GOT3 (cell line): ENCODE measurements around the gene TIGD2.
"Not testable (repeated sequence)": the region's sequence is repeated elsewhere in the genome, so short reads cannot be mapped to it uniquely, and the experiment has no call there.

ENCODE experiments used
- DNase-seq: peaks from one replicate; lab custom pipeline; 2025; ENCODE audit warnings: mixed read lengths; lab: John Stamatoyannopoulos, UW

TIGD2 gene

GRCh38 chr4:89119836-89120235 lies 8.5 kb downstream of the TIGD2 start:
- no peak for DNase-seq

- DNase-seq = no peak
These were observed 10.2 kb downstream of the TIGD2 start for GRCh38 chr4:89121387-89122068.

GRCh38 chr4:89123451-89123851 lies 12.1 kb downstream of the TIGD2 start:
- DNase-seq = no peak

GRCh38 chr4:89125901-89126782 lies 14.8 kb downstream of the TIGD2 start:
- DNase-seq = no peak

GRCh38 chr4:89129080-89129640 lies 17.8 kb downstream of the TIGD2 start:
- no peak for DNase-seq

GRCh38 chr4:89134775-89135319 lies 23.5 kb downstream of the TIGD2 start:
- DNase-seq = no peak

GRCh38 chr4:89136525-89136924 lies 25.2 kb downstream of the TIGD2 start:
- no peak for DNase-seq

- no peak for DNase-seq
These were observed 25.9 kb downstream of the TIGD2 start for GRCh38 chr4:89137231-89137630.

- no peak for DNase-seq
These were observed 26.4 kb downstream of the TIGD2 start for GRCh38 chr4:89137695-89138094.

GRCh38 chr4:89140168-89140759 lies 28.9 kb downstream of the TIGD2 start:
- no peak for DNase-seq

GRCh38 chr4:89142691-89143669 lies 31.6 kb downstream of the TIGD2 start:
- DNase-seq = no peak

GRCh38 chr4:89144652-89145051 lies 33.3 kb downstream of the TIGD2 start:
- not testable (repeated sequence) for DNase-seq

- DNase-seq = no peak
These were observed 34.9 kb downstream of the TIGD2 start for GRCh38 chr4:89146196-89146595.

- DNase-seq = no peak
These were observed 41.6 kb downstream of the TIGD2 start for GRCh38 chr4:89152972-89153371.

- no peak for DNase-seq
These were observed 45.0 kb downstream of the TIGD2 start for GRCh38 chr4:89156174-89156914.

- no peak for DNase-seq
These were observed 46.2 kb downstream of the TIGD2 start for GRCh38 chr4:89157488-89158024.

GRCh38 chr4:89158884-89159503 lies 47.7 kb downstream of the TIGD2 start:
- DNase-seq = no peak

GRCh38 chr4:89160806-89161205 lies 49.5 kb downstream of the TIGD2 start:
- DNase-seq = no peak

GRCh38 chr4:89161841-89162240 lies 50.5 kb downstream of the TIGD2 start:
- DNase-seq = no peak

GRCh38 chr4:89162496-89162895 lies 51.2 kb downstream of the TIGD2 start:
- DNase-seq = no peak
